ENCODE data around the gene GALNT9. TPM values are rescaled to one million over a fixed set of nuclear protein-coding genes. Genes with fewer than 3 reads are reported as not detected.

Gene GALNT9
- total RNA-seq, 1 donor from 2014 or later: 2.1 TPM

- Mint-ChIP-seq H3K27me3 (ENCODE audit: low read depth, unreplicated experiment) (peaks cover 38% of the 10 kb centered on the region), H3K9me3 (ENCODE audit: unreplicated experiment) (no peaks in the 10 kb centered on the region), H3K36me3 (ENCODE audit: low read depth, unreplicated experiment) (no peaks in the 10 kb centered on the region), H3K4me3 (ENCODE audit: unreplicated experiment) (no peak overlapping the region), H3K4me1 (ENCODE audit: low read depth, unreplicated experiment) (peaks cover 8% of the 10 kb centered on the region), H3K27ac (ENCODE audit: unreplicated experiment) (no peak overlapping the region)
- Histone ChIP-seq H3K9ac (ENCODE audit: low read length) (no peak overlapping the region), H3K9me3 (ENCODE audit: insufficient read depth, low read depth, low read length) (no peaks in the 10 kb centered on the region), H3K4me2 (ENCODE audit: low read length) (no peak overlapping the region), H3K27ac (ENCODE audit: low read depth, low read length) (no peak overlapping the region), H3K79me2 (ENCODE audit: insufficient read depth, low read length) (no peaks in the 10 kb centered on the region), H3K27me3 (ENCODE audit: insufficient read depth, low read length) (peaks cover 15% of the 10 kb centered on the region), H3K4me1 (ENCODE audit: insufficient read depth, low read length) (no peaks in the 10 kb centered on the region), H4K20me1 (ENCODE audit: insufficient read depth, low read length) (no peaks in the 10 kb centered on the region), H3K4me3 (ENCODE audit: insufficient read depth, low read depth, low read length) (no peak overlapping the region), H2AFZ (ENCODE audit: low read depth, low read length) (no peak overlapping the region), H3K36me3 (ENCODE audit: insufficient read depth, low read length) (no peaks in the 10 kb centered on the region)
- DNase-seq (ENCODE audit: low read depth): no peak
- no peak for TF ChIP-seq EZH2 (IDR thresholded peaks at IDR 0.05; ENCODE audit: insufficient read depth, low read length)
- no peak for TF ChIP-seq CTCF (IDR thresholded peaks at IDR 0.05; ENCODE audit: insufficient read depth, low read depth, low read length)
- FAIRE-seq: no peak
Measured at GRCh38 chr12:132276827-132277373, 52.5 kb downstream of the GALNT9 start.

GRCh38 chr12:132276066-132276826, 53.1 kb downstream of the GALNT9 start:
- H3K4me1 ChIP-seq (ENCODE audit: insufficient read depth, low read length): no peaks in the 10 kb centered on the region
- Mint-ChIP-seq H3K4me1 (ENCODE audit: low read depth, unreplicated experiment) (peaks cover 8% of the 10 kb centered on the region), H3K4me3 (ENCODE audit: unreplicated experiment) (no peak overlapping the region), H3K9me3 (ENCODE audit: unreplicated experiment) (no peaks in the 10 kb centered on the region), H3K27ac (ENCODE audit: unreplicated experiment) (no peak overlapping the region), H3K36me3 (ENCODE audit: low read depth, unreplicated experiment) (no peaks in the 10 kb centered on the region), H3K27me3 (ENCODE audit: low read depth, unreplicated experiment) (peaks cover 42% of the 10 kb centered on the region)
- FAIRE-seq (no peak), DNase-seq (ENCODE audit: low read depth) (no peak)
- H3K9ac ChIP-seq (ENCODE audit: low read length): no peak overlapping the region
- no peaks in the 10 kb centered on the region for H3K79me2 ChIP-seq (ENCODE audit: insufficient read depth, low read length)
- no peak overlapping the region for H3K4me3 ChIP-seq (ENCODE audit: insufficient read depth, low read depth, low read length)
- H4K20me1 ChIP-seq (ENCODE audit: insufficient read depth, low read length): no peaks in the 10 kb centered on the region
- H3K27me3 ChIP-seq (ENCODE audit: insufficient read depth, low read length): peaks cover 15% of the 10 kb centered on the region
- no peak overlapping the region for H3K4me2 ChIP-seq (ENCODE audit: low read length)
- H3K9me3 ChIP-seq (ENCODE audit: insufficient read depth, low read depth, low read length): no peaks in the 10 kb centered on the region
- TF ChIP-seq EZH2 (IDR thresholded peaks at IDR 0.05; ENCODE audit: insufficient read depth, low read length): no peak
- no peak for TF ChIP-seq CTCF (IDR thresholded peaks at IDR 0.05; ENCODE audit: insufficient read depth, low read depth, low read length)
- H3K27ac ChIP-seq (ENCODE audit: low read depth, low read length): no peak overlapping the region
- H3K36me3 ChIP-seq (ENCODE audit: insufficient read depth, low read length): no peaks in the 10 kb centered on the region
- no peak overlapping the region for H2AFZ ChIP-seq (ENCODE audit: low read depth, low read length)

- Histone ChIP-seq H3K27me3 (ENCODE audit: insufficient read depth, low read length) (peaks cover 15% of the 10 kb centered on the region), H3K4me1 (ENCODE audit: insufficient read depth, low read length) (no peaks in the 10 kb centered on the region), H3K9ac (ENCODE audit: low read length) (no peak overlapping the region), H3K36me3 (ENCODE audit: insufficient read depth, low read length) (no peaks in the 10 kb centered on the region), H4K20me1 (ENCODE audit: insufficient read depth, low read length) (no peaks in the 10 kb centered on the region), H2AFZ (ENCODE audit: low read depth, low read length) (no peak overlapping the region), H3K79me2 (ENCODE audit: insufficient read depth, low read length) (no peaks in the 10 kb centered on the region), H3K9me3 (ENCODE audit: insufficient read depth, low read depth, low read length) (no peaks in the 10 kb centered on the region), H3K4me3 (ENCODE audit: insufficient read depth, low read depth, low read length) (no peak overlapping the region), H3K4me2 (ENCODE audit: low read length) (no peak overlapping the region), H3K27ac (ENCODE audit: low read depth, low read length) (no peak overlapping the region)
- H3K4me3 Mint-ChIP-seq (ENCODE audit: unreplicated experiment): no peak overlapping the region
- TF ChIP-seq EZH2 (IDR thresholded peaks at IDR 0.05; ENCODE audit: insufficient read depth, low read length): no peak
- TF ChIP-seq CTCF (IDR thresholded peaks at IDR 0.05; ENCODE audit: insufficient read depth, low read depth, low read length): no peak
- peaks cover 49% of the 10 kb centered on the region for H3K27me3 Mint-ChIP-seq (ENCODE audit: low read depth, unreplicated experiment)
- no peaks in the 10 kb centered on the region for H3K36me3 Mint-ChIP-seq (ENCODE audit: low read depth, unreplicated experiment)
- FAIRE-seq (no peak), DNase-seq (ENCODE audit: low read depth) (no peak)
- no peaks in the 10 kb centered on the region for H3K9me3 Mint-ChIP-seq (ENCODE audit: unreplicated experiment)
- no peak overlapping the region for H3K27ac Mint-ChIP-seq (ENCODE audit: unreplicated experiment)
- peaks cover 8% of the 10 kb centered on the region for H3K4me1 Mint-ChIP-seq (ENCODE audit: low read depth, unreplicated experiment)
Measured at GRCh38 chr12:132275631-132276030, 53.8 kb downstream of the GALNT9 start.

All from astrocyte (in vitro differentiated cells and primary cell).